ENCODE measurements around the gene LGALS16. TPM values are rescaled to one million over a fixed set of nuclear protein-coding genes. Genes with fewer than 3 reads are reported as not detected.
"Not testable (repeated sequence)": the region's sequence is repeated elsewhere in the genome, so short reads cannot be mapped to it uniquely, and the experiment has no call there.

Gene LGALS16
- total RNA-seq, 4 donors from 2014 or later, result not detected

DNA sequence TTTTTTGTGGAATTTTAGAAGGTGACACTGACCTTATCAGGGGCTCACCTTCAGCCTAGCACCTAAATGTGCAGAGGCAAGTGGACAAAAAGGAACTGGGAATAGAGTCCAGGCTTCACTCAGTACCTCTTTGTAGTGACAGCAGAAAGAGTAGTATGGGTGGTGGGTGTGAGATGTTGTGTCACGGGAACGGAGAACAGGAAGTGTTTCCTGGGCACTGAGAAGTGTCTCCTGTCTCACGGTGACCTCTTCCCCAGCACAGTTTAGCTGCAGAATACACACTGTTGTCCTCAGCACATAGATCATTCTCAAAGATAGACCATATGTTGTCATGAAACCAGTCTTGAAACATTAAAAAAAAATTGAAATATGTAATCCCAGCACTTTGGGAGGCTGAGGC lies 31.0 kb downstream of the LGALS16 start:
- no peak for ATAC-seq (ENCODE audit: low FRiP score)
- TF ChIP-seq, protein P1, sequence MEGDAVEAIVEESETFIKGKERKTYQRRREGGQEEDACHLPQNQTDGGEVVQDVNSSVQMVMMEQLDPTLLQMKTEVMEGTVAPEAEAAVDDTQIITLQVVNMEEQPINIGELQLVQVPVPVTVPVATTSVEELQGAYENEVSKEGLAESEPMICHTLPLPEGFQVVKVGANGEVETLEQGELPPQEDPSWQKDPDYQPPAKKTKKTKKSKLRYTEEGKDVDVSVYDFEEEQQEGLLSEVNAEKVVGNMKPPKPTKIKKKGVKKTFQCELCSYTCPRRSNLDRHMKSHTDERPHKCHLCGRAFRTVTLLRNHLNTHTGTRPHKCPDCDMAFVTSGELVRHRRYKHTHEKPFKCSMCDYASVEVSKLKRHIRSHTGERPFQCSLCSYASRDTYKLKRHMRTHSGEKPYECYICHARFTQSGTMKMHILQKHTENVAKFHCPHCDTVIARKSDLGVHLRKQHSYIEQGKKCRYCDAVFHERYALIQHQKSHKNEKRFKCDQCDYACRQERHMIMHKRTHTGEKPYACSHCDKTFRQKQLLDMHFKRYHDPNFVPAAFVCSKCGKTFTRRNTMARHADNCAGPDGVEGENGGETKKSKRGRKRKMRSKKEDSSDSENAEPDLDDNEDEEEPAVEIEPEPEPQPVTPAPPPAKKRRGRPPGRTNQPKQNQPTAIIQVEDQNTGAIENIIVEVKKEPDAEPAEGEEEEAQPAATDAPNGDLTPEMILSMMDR (IDR thresholded peaks at IDR 0.05), result no peak
- no peak for DNase-seq (ENCODE audit: low spot score)

DNA sequence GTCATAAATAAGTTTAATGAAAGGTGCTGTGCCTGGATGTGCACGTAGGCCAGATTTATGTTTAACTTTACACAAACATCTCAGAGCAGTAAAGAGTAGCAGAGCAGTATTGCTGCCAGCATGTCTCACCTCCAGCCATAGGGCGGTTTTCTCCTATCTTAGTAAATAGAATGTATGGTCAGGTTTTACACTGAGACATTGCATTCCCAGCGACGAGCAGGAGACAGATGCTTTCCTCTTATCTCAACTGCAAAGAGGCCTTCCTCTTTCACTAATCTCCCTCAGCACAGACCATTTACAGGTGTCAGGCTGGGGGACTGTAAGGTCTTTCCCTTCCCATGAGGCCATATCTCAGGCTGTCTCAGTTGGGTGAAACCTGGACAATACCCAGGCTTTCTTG lies 32.9 kb downstream of the LGALS16 start:
- ATAC-seq (ENCODE audit: low FRiP score); DNase-seq (ENCODE audit: low spot score): not testable (repeated sequence)

DNA sequence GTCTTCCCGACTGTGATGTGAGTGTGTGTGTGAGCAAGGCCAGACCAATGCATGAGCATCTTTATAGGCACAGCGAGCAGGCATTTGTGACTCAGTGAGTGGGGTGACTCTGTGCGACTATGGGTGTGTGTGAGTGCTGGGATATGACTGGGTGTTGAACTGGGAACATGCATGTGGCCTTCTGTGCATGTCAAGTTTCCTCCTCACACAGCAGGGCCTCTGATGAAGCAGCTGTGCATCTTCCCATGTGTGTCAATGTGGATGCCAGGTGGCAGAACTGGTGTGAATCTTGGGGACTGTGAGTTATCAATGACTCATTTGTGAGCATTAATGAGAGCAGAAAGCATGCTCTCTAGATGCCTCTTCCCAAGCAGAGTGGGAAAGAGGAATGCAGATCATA lies 36.5 kb downstream of the LGALS16 start:
- no peak for ATAC-seq (ENCODE audit: low FRiP score)
- no peak for DNase-seq (ENCODE audit: low spot score)
- TF ChIP-seq, protein P1 (IDR thresholded peaks at IDR 0.05), result no peak

DNA sequence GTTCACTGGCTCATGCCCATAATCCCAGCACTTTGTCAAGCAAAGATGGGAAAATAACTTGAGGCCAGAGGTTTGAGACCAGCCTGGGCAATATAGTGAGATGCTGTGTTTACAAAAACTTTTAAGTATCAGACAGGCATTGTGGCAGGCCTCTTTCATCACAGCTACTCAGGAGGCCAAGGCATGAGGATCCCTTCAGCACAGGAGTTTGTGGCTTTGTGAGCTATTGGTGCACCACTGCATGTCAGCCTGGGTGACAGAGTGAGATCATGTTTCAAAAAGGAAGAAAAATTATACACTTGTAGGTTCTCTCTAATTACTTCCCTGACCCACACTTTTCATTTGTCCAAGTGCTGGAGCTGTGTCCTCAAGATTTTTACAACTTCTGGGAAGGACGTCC lies 37.1 kb downstream of the LGALS16 start:
- TF ChIP-seq, protein P1 (IDR thresholded peaks at IDR 0.05), result no peak
- no peak for DNase-seq (ENCODE audit: low spot score)
- ATAC-seq (ENCODE audit: low FRiP score), result no peak

DNA sequence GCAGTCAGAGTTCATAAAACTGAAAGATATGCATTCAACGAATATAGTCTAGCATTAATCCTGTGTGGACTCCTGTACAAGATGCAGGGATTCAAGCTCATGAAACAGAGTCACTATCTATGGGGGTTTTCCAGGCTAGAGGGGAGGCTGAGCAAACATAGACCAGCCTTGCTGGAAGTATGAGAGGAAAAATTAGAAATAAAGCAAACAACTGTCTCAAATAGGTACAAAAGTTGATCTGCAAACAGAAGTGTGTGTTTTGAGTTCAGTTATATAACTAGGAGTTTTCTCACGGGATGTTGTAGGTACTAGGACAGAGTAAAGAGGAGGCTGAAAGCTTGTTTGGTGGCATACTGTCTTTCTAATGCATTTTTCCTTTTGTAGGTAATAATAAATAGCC lies 40.0 kb downstream of the LGALS16 start:
- TF ChIP-seq, protein P1 (IDR thresholded peaks at IDR 0.05), result no peak
- ATAC-seq (ENCODE audit: low FRiP score) (no peak), DNase-seq (ENCODE audit: low spot score) (no peak)

DNA sequence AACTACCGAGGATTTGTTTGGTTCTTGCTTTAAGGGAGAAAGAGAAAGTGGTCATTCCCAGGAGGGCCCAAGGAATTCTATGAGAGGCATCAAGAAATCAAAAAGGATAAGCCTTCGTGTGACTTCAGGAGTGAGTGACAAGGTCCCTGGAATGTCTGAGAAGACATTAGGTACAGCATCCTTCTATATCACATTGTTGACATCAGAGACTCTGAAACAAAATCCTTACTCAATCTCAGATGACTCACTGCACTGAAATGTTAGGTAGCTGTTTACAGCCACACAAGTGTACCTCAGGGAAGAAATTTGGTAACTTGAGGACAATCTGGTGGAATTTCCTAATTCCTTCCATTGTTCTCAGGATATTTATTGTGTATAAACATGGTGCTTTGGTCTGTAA lies 40.7 kb downstream of the LGALS16 start:
- no peak for DNase-seq (ENCODE audit: low spot score)
- no peak for ATAC-seq (ENCODE audit: low FRiP score)

DNA sequence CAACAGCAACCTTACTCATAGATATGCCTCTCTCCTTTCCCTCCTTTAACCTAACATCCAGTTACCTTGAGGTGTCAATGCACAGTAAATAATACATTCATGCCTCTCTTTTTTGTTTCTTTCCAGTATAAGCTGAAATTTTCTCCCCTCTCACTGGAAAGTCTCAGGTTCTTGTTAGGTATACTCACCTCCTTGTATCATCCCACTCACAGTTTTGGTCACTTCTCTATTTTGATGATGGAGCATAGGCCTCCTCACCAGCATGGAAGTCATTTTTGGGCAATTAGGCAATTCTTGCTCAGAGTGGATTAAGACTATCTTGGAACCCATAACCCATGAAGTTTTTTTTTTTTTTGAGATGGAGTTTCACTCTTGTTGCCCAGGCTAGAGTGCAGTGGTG lies 42.8 kb downstream of the LGALS16 start:
- no peak for ATAC-seq (ENCODE audit: low FRiP score)

More for the DNA sequence above, 40.7 kb downstream of the LGALS16 start:
- TF ChIP-seq, protein P1 (IDR thresholded peaks at IDR 0.05), result no peak

More for the DNA sequence above, 42.8 kb downstream of the LGALS16 start:
- TF ChIP-seq, protein P1 (IDR thresholded peaks at IDR 0.05), result no peak
- no peak for DNase-seq (ENCODE audit: low spot score)

Data from omental fat pad (tissue), 4 donors.